H1 (cell line): ENCODE results near the gene TSC22D3. TPM values are rescaled to one million over a fixed set of nuclear protein-coding genes. Genes with fewer than 3 reads are reported as not detected.
A peak's percentile ranks its signal among the peaks of the same experiment; 100 is the strongest.

Experiments
- CTCF ChIA-PET: fragments of 300-600 bp; sonication (Branson Sonifier 250); formaldehyde crosslinking; loops from one replicate; lab custom pipeline; 2021; ENCODE audit not compliant: partially characterized antibody; lab: Charles Lee
- POLR2A ChIA-PET: fragments of 300-600 bp; sonication (Branson Sonifier 250); formaldehyde crosslinking; loops from one replicate; lab custom pipeline; 2021; ENCODE audit warnings: inconsistent platforms; ENCODE audit not compliant: partially characterized antibody; lab: Charles Lee
- DNase-seq, 2 experiments: peaks; one replicate each; pipeline versions ENCODE4 v3.0.0 to v3.0.0-alpha.2; 2010 to 2022; ENCODE audit warnings: low spot score in 2 of 2, low read depth in 1 of 2, mixed read lengths in 1 of 2
- FAIRE-seq: peaks from 2 replicates; lab custom pipeline; 2011; peaks lifted over from hg19 to GRCh38; lab: Jason Lieb, UNC
- H2AFZ ChIP-seq: 2 replicates; pipeline ENCODE4 v1.8.1; 2012; ENCODE audit warnings: low read length, inconsistent platforms
- H2AK5ac ChIP-seq: 2 replicates; pipeline ENCODE4 v1.6.1; 2013; ENCODE audit warnings: low read depth, low read length
- H2BK120ac ChIP-seq: replicated peaks from 2 replicates; pipeline ENCODE3; 2013; ENCODE audit warnings: low read depth, low read length, inconsistent platforms
- H2BK12ac ChIP-seq: 2 replicates; pipeline ENCODE4 v1.6.1; 2013; ENCODE audit warnings: low read depth, low read length
- H2BK15ac ChIP-seq: 2 replicates; pipeline ENCODE4 v1.6.1; 2013; ENCODE audit warnings: low read length
- H2BK20ac ChIP-seq: 2 replicates; pipeline ENCODE4 v1.6.1; 2013; ENCODE audit warnings: low read length
- H2BK5ac ChIP-seq: 2 replicates; pipeline ENCODE4 v1.6.1; 2013; ENCODE audit warnings: low read depth, low read length
- H3K14ac ChIP-seq: 2 replicates; pipeline ENCODE4 v1.6.1; 2013; ENCODE audit warnings: inconsistent platforms; ENCODE audit not compliant: insufficient read length
- H3K18ac ChIP-seq: 2 replicates; pipeline ENCODE4 v1.6.1; 2013; ENCODE audit warnings: low read length; ENCODE audit errors: extremely low read depth
- H3K23ac ChIP-seq: 2 replicates; pipeline ENCODE4 v1.6.1; 2013; ENCODE audit warnings: inconsistent platforms; ENCODE audit not compliant: insufficient read length
- H3K23me2 ChIP-seq: 2 replicates; pipeline ENCODE4 v1.6.1; 2013; ENCODE audit warnings: low read depth, low read length
- H3K27ac ChIP-seq: 2 replicates; pipeline ENCODE4 v1.6.1; 2011; ENCODE audit warnings: low read depth, low read length, inconsistent platforms
- H3K27me3 ChIP-seq, 4 experiments: replicated peaks in 1 of 4; 1 replicate in 1 of 4; 2 replicates in 3 of 4; pipeline versions ENCODE4 v1.6.1 to v1.8.1; 2011 to 2013; ENCODE audit warnings: low read length in 3 of 4, mild to moderate bottlenecking in 3 of 4, inconsistent platforms in 2 of 4, mixed read lengths in 2 of 4, moderate library complexity in 1 of 4; ENCODE audit not compliant: control insufficient read depth in 3 of 4, insufficient read depth in 3 of 4; ENCODE audit errors: extremely low read depth in 1 of 4
- H3K36me3 ChIP-seq, 4 experiments: 2 replicates each; pipeline versions ENCODE4 v1.6.1 to v1.8.1; 2011 to 2013; ENCODE audit warnings: mild to moderate bottlenecking in 4 of 4, low read length in 3 of 4, moderate library complexity in 2 of 4, control low read depth in 1 of 4, inconsistent platforms in 1 of 4; ENCODE audit not compliant: insufficient read depth in 4 of 4, control insufficient read depth in 2 of 4
- H3K4ac ChIP-seq: replicated peaks from 2 replicates; pipeline ENCODE3; 2013; ENCODE audit warnings: low read length, low read depth, mixed read lengths, inconsistent platforms; ENCODE audit not compliant: insufficient read length
- H3K4me1 ChIP-seq, 4 experiments: replicated peaks in 1 of 4; 1 replicate in 1 of 4; 2 replicates in 3 of 4; pipeline versions ENCODE4 v1.6.1 to v1.8.1; 2011 to 2013; ENCODE audit warnings: low read length in 3 of 4, inconsistent platforms in 2 of 4, mixed read lengths in 1 of 4; ENCODE audit not compliant: insufficient read depth in 4 of 4, control insufficient read depth in 3 of 4
- H3K4me2 ChIP-seq, 2 experiments: 2 replicates each; pipeline versions ENCODE4 v1.6.1 to v1.8.1; 2011 to 2013; ENCODE audit warnings: low read depth in 2 of 2, low read length in 2 of 2, control low read depth in 1 of 2, inconsistent platforms in 1 of 2, mild to moderate bottlenecking in 1 of 2; ENCODE audit not compliant: insufficient read depth in 1 of 2
- H3K4me3 ChIP-seq, 4 experiments: fragments of 200-600, 300-600 bp in 1 of 4; sonication (generic), shearing (Covaris generic), sonication (Bioruptor Twin) in 1 of 4; 2 replicates each; pipeline versions ENCODE4 v1.5.1 to v1.8.1; 2011 to 2016; ENCODE audit warnings: low read length in 4 of 4, low read depth in 3 of 4, control low read depth in 2 of 4, inconsistent platforms in 2 of 4, mild to moderate bottlenecking in 2 of 4, mixed read lengths in 1 of 4, moderate library complexity in 1 of 4; ENCODE audit not compliant: insufficient read depth in 2 of 4; ENCODE audit errors: extremely low read depth in 1 of 4
- H3K56ac ChIP-seq: replicated peaks from 2 replicates; pipeline ENCODE3; 2013; ENCODE audit warnings: low read depth, mild to moderate bottlenecking, mixed read lengths, low read length, inconsistent platforms; ENCODE audit not compliant: insufficient read length
- H3K79me1 ChIP-seq: 2 replicates; pipeline ENCODE4 v1.6.1; 2013; ENCODE audit warnings: low read depth, low read length, control low read depth
- H3K79me2 ChIP-seq, 2 experiments: 2 replicates each; pipeline versions ENCODE4 v1.6.1 to v1.8.1; 2012 to 2013; ENCODE audit warnings: low read length in 2 of 2, mild to moderate bottlenecking in 2 of 2, inconsistent platforms in 1 of 2; ENCODE audit not compliant: insufficient read depth in 2 of 2, control insufficient read depth in 1 of 2
- H3K9ac ChIP-seq, 4 experiments: replicated peaks in 1 of 4; 1 replicate in 1 of 4; 2 replicates in 3 of 4; pipeline versions ENCODE4 v1.6.1 to v1.8.1; 2011 to 2013; ENCODE audit warnings: low read depth in 3 of 4, low read length in 3 of 4, control low read depth in 2 of 4, mild to moderate bottlenecking in 2 of 4, moderate library complexity in 2 of 4, inconsistent platforms in 1 of 4; ENCODE audit errors: extremely low read depth in 1 of 4
- H3K9me3 ChIP-seq, 2 experiments: 2 replicates each; pipeline versions ENCODE4 v1.6.1 to v1.8.1; 2012 to 2013; ENCODE audit warnings: mild to moderate bottlenecking in 2 of 2, moderate library complexity in 2 of 2, control low read depth in 1 of 2, inconsistent platforms in 1 of 2, low read depth in 1 of 2, low read length in 1 of 2, mixed read lengths in 1 of 2; ENCODE audit not compliant: insufficient read depth in 2 of 2
- H4K20me1 ChIP-seq, 2 experiments: replicated peaks in 1 of 2; 2 replicates each; pipeline versions ENCODE3 to v1.8.1; 2011 to 2013; ENCODE audit warnings: inconsistent platforms in 2 of 2, low read length in 2 of 2, mild to moderate bottlenecking in 1 of 2; ENCODE audit not compliant: insufficient read depth in 2 of 2, control insufficient read depth in 1 of 2
- H4K5ac ChIP-seq: 2 replicates; pipeline ENCODE4 v1.6.1; 2013; ENCODE audit warnings: low read length, low read depth, mixed read lengths, inconsistent platforms; ENCODE audit not compliant: insufficient read length
- H4K8ac ChIP-seq: 2 replicates; pipeline ENCODE4 v1.8.0; 2013; ENCODE audit warnings: mild to moderate bottlenecking, moderate library complexity, low read length, inconsistent platforms; ENCODE audit not compliant: insufficient read depth; ENCODE audit errors: extremely low read depth
- H4K91ac ChIP-seq: replicated peaks from 2 replicates; pipeline ENCODE3; 2013; ENCODE audit warnings: low read length, mixed read lengths, inconsistent platforms; ENCODE audit not compliant: insufficient read length
- EZH2 ChIP-seq: fragments of 200-600 bp; sonication (generic); IDR thresholded peaks from 2 replicates; pipeline ENCODE4 v1.7.1; 2012; ENCODE audit warnings: low read depth, mild to moderate bottlenecking, moderate library complexity, low read length, inconsistent platforms; ENCODE audit not compliant: severe bottlenecking
- HDAC2 ChIP-seq, 2 experiments: fragments of 300-600 bp in 1 of 2; sonication (generic) in 1 of 2; IDR thresholded peaks; 2 replicates each; pipeline ENCODE4 v1.6.1; 2011 to 2012; ENCODE audit warnings: low read depth in 2 of 2, low read length in 2 of 2, mild to moderate bottlenecking in 2 of 2, moderate library complexity in 2 of 2, borderline replicate concordance in 1 of 2, inconsistent platforms in 1 of 2
- HDAC6 ChIP-seq: IDR thresholded peaks from one replicate; pipeline ENCODE4 v1.7.1; 2012; ENCODE audit warnings: low read depth, mild to moderate bottlenecking, inconsistent platforms, low read length, moderate library complexity
- KDM1A ChIP-seq: fragments of 200-600, 300-600 bp; sonication (generic); IDR thresholded peaks from 2 replicates; pipeline ENCODE4 v1.7.1; 2016; ENCODE audit warnings: mild to moderate bottlenecking, low read length, borderline replicate concordance
- RAD21 ChIP-seq, 2 experiments: IDR thresholded peaks in 1 of 2; conservative IDR thresholded peaks in 1 of 2; 2 replicates each; pipeline ENCODE4 v1.6.1; 2011; ENCODE audit warnings: low read depth in 2 of 2, low read length in 2 of 2, improper control_type of control experiment in 1 of 2, inconsistent platforms in 1 of 2, mild to moderate bottlenecking in 1 of 2, moderate library complexity in 1 of 2
- WGBS, 2 experiments: shearing (Covaris generic) in 1 of 2; methylation state at CpG; one replicate each; pipeline versions ENCODE4 v1.1.6 to v1.1.7; 2013 to 2015; ENCODE audit warnings: low lambda C conversion rate in 2 of 2, mixed read lengths in 2 of 2, inconsistent platforms in 1 of 2, low coverage in 1 of 2, missing lambda C conversion rate in 1 of 2; ENCODE audit not compliant: insufficient replicate concordance in 2 of 2, insufficient coverage in 1 of 2, insufficient read length in 1 of 2; ENCODE audit errors: extremely low coverage in 1 of 2, missing lambda C conversion rate in 1 of 2; 5-methylcytosine and 5-hydroxymethylcytosine counted together
- polyA plus RNA-seq, 7 experiments: library from polyadenylated mRNA; depleted of rRNA in 3 of 7; stranded (reverse) in 5 of 7; unstranded in 2 of 7; fragments of >200 nt in 5 of 7; fragments of 200-250 nt in 2 of 7; gene quantifications; 1 replicate in 5 of 7; 2 replicates in 1 of 7; 4 replicates in 1 of 7; pipeline versions ENCODE4 v1.2.1 to v1.2.3, GENCODE V29; 2011 to 2013; ENCODE audit warnings: missing spikeins in 2 of 7, mixed read lengths in 2 of 7
- total RNA-seq: library from RNA; stranded (reverse); fragmentation: NEBNext Ultra II Directional; extraction: Animal tissue kit (Norgen Biotek cat#: 25700); gene quantifications from 2 replicates; pipeline ENCODE4 v1.2.1, GENCODE V29; 2021
- TF ChIP-seq, protein P1 (sequence below), 3 experiments: IDR thresholded peaks; 1 replicate in 2 of 3; 2 replicates in 1 of 3; pipeline versions ENCODE4 v1.5.1 to v1.6.1; 2011; ENCODE audit warnings: low read length in 3 of 3, mild to moderate bottlenecking in 3 of 3, inconsistent platforms in 2 of 3, low read depth in 1 of 3, moderate library complexity in 1 of 3; ENCODE audit not compliant: insufficient read depth in 1 of 3; ENCODE audit errors: control extremely low read depth in 1 of 3

The TSC22D3 gene
- total and polyA plus RNA-seq, 2 of the 8 experiments (the other 6 are each of a cell fraction or from before 2014, with no cell fraction given), result 7.6 to 12.9 TPM

DNA sequence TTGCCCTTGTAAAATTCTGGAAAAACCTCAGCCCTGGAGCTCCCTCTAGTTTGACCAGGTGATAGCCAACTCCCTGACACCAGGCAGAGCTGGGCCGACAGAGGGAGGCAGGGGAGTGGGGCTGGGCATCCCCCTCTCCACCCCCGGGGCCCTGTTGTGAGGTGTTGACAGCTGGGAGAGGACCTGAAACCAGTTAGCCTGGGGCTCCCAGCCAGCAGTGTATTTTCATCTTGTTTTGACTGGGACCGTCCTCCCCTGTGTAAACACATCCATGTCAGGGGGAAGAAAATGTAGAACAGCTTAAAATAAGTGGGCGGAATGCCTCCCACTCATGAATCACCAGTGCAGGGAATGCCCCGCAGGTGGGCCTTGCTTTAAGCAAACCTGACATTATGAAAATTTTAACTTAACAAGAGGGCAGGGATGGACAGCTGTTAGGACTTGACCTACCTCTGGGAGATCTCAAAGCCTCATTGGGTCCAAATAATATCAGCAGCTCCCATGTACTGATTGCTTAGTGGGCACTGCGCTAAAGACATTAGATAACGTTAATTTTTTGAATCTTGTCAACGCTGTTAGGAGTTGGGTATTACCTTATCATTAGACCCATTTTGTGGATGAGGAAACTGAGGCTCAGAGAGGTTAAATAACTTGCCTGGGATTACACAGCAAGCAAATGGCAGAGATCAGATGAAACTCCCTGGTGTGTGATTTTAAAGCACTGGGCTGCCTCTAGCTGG, 45.9 kb downstream of the TSC22D3 start:
- no peak overlapping the region for H2AFZ ChIP-seq
- WGBS, 2 experiments, result 85% methylated on average over 8 of the region's 8 CpGs; no CpG with 5 or more reads in 1 of the 2 experiments
- H4K5ac ChIP-seq, result no peak overlapping the region
- no peaks in the 10 kb centered on the region for H3K79me2 ChIP-seq
- FAIRE-seq (no peak), DNase-seq (no peak)
- no peak overlapping the region for H3K14ac ChIP-seq
- H3K23ac ChIP-seq, result no peak overlapping the region
- no peaks in the 10 kb centered on the region for H3K9me3 ChIP-seq
- no peak overlapping the region for H2BK12ac ChIP-seq
- H4K91ac ChIP-seq, result no peak overlapping the region
- ChIA-PET POLR2A (interaction anchor here (1.3 to 4.7 kb wide), 2 partner anchors 13 to 21 kb away, joined by 3 to 51 read pairs; no protein-coding TSS in a partner anchor), CTCF (interaction anchor here (0.7 to 4.7 kb wide), 15 partner anchors 8 to 75 kb away, joined by 3 to 50 read pairs (median 4); partner anchors contain the start of gene TSC22D3)
- peak in 1 of 2 experiments; percentile 52; a peak in 1 of 4 replicates for TF ChIP-seq HDAC2 (IDR thresholded peaks at IDR 0.05; ENCODE audit: borderline replicate concordance in 1 of 2, low read depth in 2 of 2, low read length in 2 of 2)
- peak in 1 of 2 experiments; percentile 30; a peak in 1 of 4 replicates for TF ChIP-seq RAD21 (IDR thresholded peaks at IDR 0.05 in 1 of 2, conservative IDR thresholded peaks at IDR 0.05 in 1 of 2; ENCODE audit: low read depth in 2 of 2, low read length in 2 of 2)
- peak; percentile 82; the same call in 1 of the 2 replicates for TF ChIP-seq KDM1A
- TF ChIP-seq, protein P1, sequence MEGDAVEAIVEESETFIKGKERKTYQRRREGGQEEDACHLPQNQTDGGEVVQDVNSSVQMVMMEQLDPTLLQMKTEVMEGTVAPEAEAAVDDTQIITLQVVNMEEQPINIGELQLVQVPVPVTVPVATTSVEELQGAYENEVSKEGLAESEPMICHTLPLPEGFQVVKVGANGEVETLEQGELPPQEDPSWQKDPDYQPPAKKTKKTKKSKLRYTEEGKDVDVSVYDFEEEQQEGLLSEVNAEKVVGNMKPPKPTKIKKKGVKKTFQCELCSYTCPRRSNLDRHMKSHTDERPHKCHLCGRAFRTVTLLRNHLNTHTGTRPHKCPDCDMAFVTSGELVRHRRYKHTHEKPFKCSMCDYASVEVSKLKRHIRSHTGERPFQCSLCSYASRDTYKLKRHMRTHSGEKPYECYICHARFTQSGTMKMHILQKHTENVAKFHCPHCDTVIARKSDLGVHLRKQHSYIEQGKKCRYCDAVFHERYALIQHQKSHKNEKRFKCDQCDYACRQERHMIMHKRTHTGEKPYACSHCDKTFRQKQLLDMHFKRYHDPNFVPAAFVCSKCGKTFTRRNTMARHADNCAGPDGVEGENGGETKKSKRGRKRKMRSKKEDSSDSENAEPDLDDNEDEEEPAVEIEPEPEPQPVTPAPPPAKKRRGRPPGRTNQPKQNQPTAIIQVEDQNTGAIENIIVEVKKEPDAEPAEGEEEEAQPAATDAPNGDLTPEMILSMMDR (IDR thresholded peaks at IDR 0.05; ENCODE audit: control extremely low read depth in 1 of 3, insufficient read depth in 1 of 3, low read depth in 1 of 3, low read length in 3 of 3), result peak in 1 of 3 experiments; percentile 15; a peak in 1 of 4 replicates
- no peak for TF ChIP-seq HDAC6
- TF ChIP-seq EZH2, result no peak
- H2AK5ac ChIP-seq, result no peak overlapping the region
- no peak overlapping the region for H3K4ac ChIP-seq
- H2BK20ac ChIP-seq, result no peak overlapping the region
- no peak overlapping the region; a peak in 1 of 4 replicates for H3K4me2 ChIP-seq
- no peak overlapping the region for H3K27ac ChIP-seq
- H3K4me3 ChIP-seq, result no peak overlapping the region
- H4K20me1 ChIP-seq, result no peaks in the 10 kb centered on the region
- H3K79me1 ChIP-seq, result no peaks in the 10 kb centered on the region
- no peak overlapping the region for H3K18ac ChIP-seq
- no peak overlapping the region for H4K8ac ChIP-seq
- no peaks in the 10 kb centered on the region for H3K23me2 ChIP-seq
- H3K56ac ChIP-seq, result no peak overlapping the region
- H2BK120ac ChIP-seq, result no peak overlapping the region
- no peak overlapping the region for H2BK15ac ChIP-seq
- H3K27me3 ChIP-seq, result no peaks in the 10 kb centered on the region
- H3K4me1 ChIP-seq, result peaks cover 0 to 17% (median 11%) of the 10 kb centered on the region in 4 experiments; a peak in 5 of 7 replicates
- H3K9ac ChIP-seq, result no peak overlapping the region
- H2BK5ac ChIP-seq, result no peak overlapping the region
- H3K36me3 ChIP-seq, result no peaks in the 10 kb centered on the region
